Adrenal gland (tissue), 12 donors: ENCODE results near the gene APBB2. TPM values are rescaled to one million over a fixed set of nuclear protein-coding genes. Genes with fewer than 3 reads are reported as not detected.

Experiments used
- DNase-seq, 7 donors: peaks; one replicate each; pipeline ENCODE4 v3.0.0-alpha.2; 2019 to 2020
- H3K27ac ChIP-seq, 5 donors: fragments of 200-600 bp; sonication (generic) in 4 of 5; 1 replicate in 3 of 5; 2 replicates in 2 of 5; pipeline versions ENCODE4 v1.5.1 to v1.8.0; 2016 to 2020; ENCODE audit warnings: mild to moderate bottlenecking in 1 of 5
- H3K27me3 ChIP-seq: fragments of 200-600 bp; 2 replicates; pipeline ENCODE4 v1.8.0; 2021
- H3K36me3 ChIP-seq, 2 donors: fragments of 200-600 bp; replicated peaks in 1 of 2; 1 replicate in 1 of 2; 2 replicates in 1 of 2; pipeline versions ENCODE4 v1.5.1 to v1.8.0; 2018 to 2022
- H3K4me1 ChIP-seq, 2 donors: fragments of 200-600 bp; replicated peaks in 1 of 2; 1 replicate in 1 of 2; 2 replicates in 1 of 2; pipeline versions ENCODE4 v1.5.1 to v1.8.0; 2018 to 2021
- H3K4me3 ChIP-seq, 4 donors: fragments of 200-600 bp; sonication (generic) in 3 of 4; one replicate each; pipeline ENCODE4 v1.5.1; 2016 to 2018
- H3K9me3 ChIP-seq, 3 donors: fragments of 200-600 bp; sonication (generic) in 1 of 3; replicated peaks in 1 of 3; 1 replicate in 2 of 3; 2 replicates in 1 of 3; pipeline versions ENCODE4 v1.5.1 to v1.8.0; 2016 to 2021
- CTCF ChIP-seq, 6 experiments: fragments of 450-650 bp in 4 of 6; fragments of 200-600 bp in 2 of 6; sonication (generic) in 1 of 6; IDR thresholded peaks; 1 replicate in 5 of 6; 2 replicates in 1 of 6; pipeline versions ENCODE4 v1.5.1 to v1.8.0; 2016 to 2021; ENCODE audit warnings: antibody characterized with exemption in 6 of 6, mild to moderate bottlenecking in 2 of 6, moderate library complexity in 1 of 6
- POLR2A ChIP-seq, 2 donors: fragments of 450-650 bp; IDR thresholded peaks; one replicate each; pipeline ENCODE4 v1.6.1; 2017; ENCODE audit warnings: antibody characterized with exemption in 2 of 2, mild to moderate bottlenecking in 2 of 2, moderate library complexity in 1 of 2
- WGBS, 4 donors: extraction: QIAGEN DNeasy Blood & Tissue Kit in 2 of 4; methylation state at CpG; one replicate each; pipeline versions ENCODE4 v1.1.5 to v1.1.7; 2013 to 2017; 5-methylcytosine and 5-hydroxymethylcytosine counted together
- intact Hi-C, 2 donors: fragments of 100-400 bp; cut with DNase I; formaldehyde crosslinking; loops; one replicate each; pipeline versions ENCODE4 v1.14.1 to v1.15.0; 2022 to 2023
- polyA plus RNA-seq, 3 donors: library from polyadenylated mRNA; stranded (reverse); fragments of 200-250 nt in 2 of 3; fragments of 350-450 nt in 1 of 3; fragmentation: Illumina TruSeq in 1 of 3; extraction: RNeasy Lipid Tissue Mini Kit (QIAGEN cat#74804) in 1 of 3; gene quantifications; one replicate each; pipeline ENCODE4 v1.2.3, GENCODE V29; 2013 to 2014
- total RNA-seq, 9 donors: library from RNA; depleted of rRNA in 4 of 9; stranded (reverse); fragments of >200 nt in 4 of 9; fragments of 120-200 nt in 1 of 9; fragmentation: NEBNext Ultra II Directional in 1 of 9; extraction: Animal tissue kit (Norgen Biotek cat#: 25700) in 1 of 9; gene quantifications; one replicate each; pipeline versions ENCODE4 v1.1.0 to v1.2.4, GENCODE V29; 2013 to 2023
- donor health status: healthy with polysubstance abuse.
- donor health status: Bipolar disorder and iron deficiency.
- donor health status: DM: yes; HTN: yes; CAD: no.
- donor health status: DM: no; HTN: no; CAD: no.
- donor health status: DM: no; HTN: no; CAD: no.
- donor health status: DM: yes; HTN: yes; CAD: no.

The APBB2 gene
- total and polyA plus RNA-seq, 12 donors = 12.4 to 135 (median 39.7) TPM

- intact Hi-C loops = no loop called here
- no peak for DNase-seq
- H3K36me3 ChIP-seq = no peaks in the 10 kb centered on the region
- WGBS, 4 donors = 77 to 98% (median 92%) methylated on average over 2 of the region's 2 CpGs
- H3K9me3 ChIP-seq = no peaks in the 10 kb centered on the region
- no peaks in the 10 kb centered on the region for H3K27me3 ChIP-seq
- no peak for TF ChIP-seq CTCF (IDR thresholded peaks at IDR 0.05)
- no peak for TF ChIP-seq POLR2A (IDR thresholded peaks at IDR 0.05)
- H3K27ac ChIP-seq = no peak overlapping the region
- H3K4me1 ChIP-seq = no peaks in the 10 kb centered on the region
- H3K4me3 ChIP-seq = no peak overlapping the region
Observed at GRCh38 chr4:40804598-40804997, 409.7 kb downstream of the APBB2 start.

DNA sequence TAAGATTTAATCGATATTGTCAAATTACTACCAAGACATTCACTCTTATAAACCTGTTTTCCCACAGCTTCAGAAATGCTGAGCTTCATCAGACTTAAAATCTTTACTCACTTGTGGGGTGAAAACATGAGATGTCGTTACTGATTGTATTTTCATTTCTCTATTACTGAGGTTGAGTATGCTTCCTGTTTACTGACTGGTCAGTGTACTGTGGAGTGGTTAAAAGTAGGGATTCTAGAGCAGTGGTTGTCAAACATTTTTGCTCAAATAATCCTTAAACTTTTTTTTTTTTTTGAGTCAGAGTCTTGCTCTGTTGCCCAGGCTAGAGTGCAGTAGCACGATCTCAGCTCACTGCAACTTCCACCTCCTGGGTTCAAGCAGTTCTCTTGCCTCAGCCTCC lies 414.3 kb downstream of the APBB2 start:
- H3K9me3 ChIP-seq = no peaks in the 10 kb centered on the region
- 76 to 91% (median 81%) methylated on average over 3 of the region's 3 CpGs for WGBS, 4 donors
- intact Hi-C loops = no loop called here
- no peak overlapping the region for H3K27ac ChIP-seq
- no peak for DNase-seq
- no peaks in the 10 kb centered on the region for H3K4me1 ChIP-seq
- no peaks in the 10 kb centered on the region for H3K27me3 ChIP-seq
- H3K36me3 ChIP-seq = no peaks in the 10 kb centered on the region
- TF ChIP-seq POLR2A (IDR thresholded peaks at IDR 0.05) (no peak), CTCF (IDR thresholded peaks at IDR 0.05) (no peak)
- no peak overlapping the region for H3K4me3 ChIP-seq

DNA sequence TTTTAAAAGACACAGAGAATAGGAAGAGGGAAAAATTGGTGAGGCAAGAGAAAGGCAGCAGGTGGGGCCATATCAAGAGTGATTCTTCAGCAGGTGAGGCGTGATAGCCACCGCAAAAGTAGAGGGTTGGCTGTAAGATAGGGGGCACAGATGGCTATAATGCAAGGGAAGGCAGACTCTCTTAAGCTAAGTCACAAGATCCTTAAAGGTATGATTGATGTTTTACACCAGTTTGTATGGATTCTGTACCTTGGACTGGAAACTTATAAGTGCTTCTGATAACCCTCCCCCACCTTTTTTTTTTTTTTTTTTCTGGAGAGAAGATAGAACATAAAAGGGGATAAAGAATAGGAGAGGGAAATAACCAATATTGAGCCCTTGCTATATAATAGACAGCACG lies 424.6 kb downstream of the APBB2 start:
- no peaks in the 10 kb centered on the region for H3K27me3 ChIP-seq
- no peaks in the 10 kb centered on the region for H3K9me3 ChIP-seq
- DNase-seq = no peak
- H3K27ac ChIP-seq = no peak overlapping the region
- TF ChIP-seq POLR2A (IDR thresholded peaks at IDR 0.05) (no peak), CTCF (IDR thresholded peaks at IDR 0.05) (no peak)
- H3K36me3 ChIP-seq = no peaks in the 10 kb centered on the region
- WGBS, 4 donors = 89 to 100% (median 97%) methylated on average over 3 of the region's 3 CpGs
- H3K4me1 ChIP-seq = no peaks in the 10 kb centered on the region
- no peak overlapping the region for H3K4me3 ChIP-seq
- intact Hi-C loops = no loop called here

- Histone ChIP-seq H3K36me3 (no peaks in the 10 kb centered on the region), H3K4me3 (no peak overlapping the region), H3K27ac (no peak overlapping the region), H3K9me3 (no peaks in the 10 kb centered on the region), H3K4me1 (no peaks in the 10 kb centered on the region), H3K27me3 (no peaks in the 10 kb centered on the region)
- TF ChIP-seq POLR2A (IDR thresholded peaks at IDR 0.05) (no peak), CTCF (IDR thresholded peaks at IDR 0.05) (no peak)
- 68 to 84% (median 74%) methylated on average over 1 of the region's 1 CpG for whole genome bisulfite sequencing, 4 donors
- no peak for DNase-seq
- intact Hi-C loops = no loop called here
Observed at GRCh38 chr4:40789031-40789430, 425.3 kb downstream of the APBB2 start.
